Astrocyte of the hippocampus (primary cell): ENCODE data around the gene WDR5.

ENCODE experiments used
- DNase-seq: peaks from one replicate; pipeline ENCODE4 v3.0.0; 2011; ENCODE audit warnings: low read depth, low spot score

WDR5 gene

GRCh38 chr9:134187110-134187531 lies 51.2 kb downstream of the WDR5 start:
- DNase-seq: no peak

- DNase-seq: no peak
Measured at GRCh38 chr9:134187891-134188385, 52.1 kb downstream of the WDR5 start.

GRCh38 chr9:134188386-134189144 lies 52.7 kb downstream of the WDR5 start:
- DNase-seq: peak; percentile 48

DNA sequence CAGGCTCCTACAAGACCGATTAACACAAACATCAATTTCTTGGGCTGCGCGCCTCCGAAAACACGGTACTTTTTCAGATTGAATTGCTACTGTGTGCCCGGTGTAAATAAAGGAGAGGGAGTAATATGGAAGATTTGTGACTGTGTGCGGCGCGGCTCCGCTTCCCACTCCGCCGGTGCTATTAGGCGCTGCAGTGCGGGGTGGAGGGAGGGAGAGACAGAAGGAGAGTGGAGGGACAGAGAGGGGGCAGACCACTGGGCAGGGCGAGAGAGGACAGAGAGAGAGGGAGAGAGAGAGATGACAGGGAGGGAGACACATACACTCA lies 53.2 kb downstream of the WDR5 start:
- peak; percentile 36 for DNase-seq

GRCh38 chr9:134189470-134190231 lies 53.8 kb downstream of the WDR5 start:
- no peak for DNase-seq

DNA sequence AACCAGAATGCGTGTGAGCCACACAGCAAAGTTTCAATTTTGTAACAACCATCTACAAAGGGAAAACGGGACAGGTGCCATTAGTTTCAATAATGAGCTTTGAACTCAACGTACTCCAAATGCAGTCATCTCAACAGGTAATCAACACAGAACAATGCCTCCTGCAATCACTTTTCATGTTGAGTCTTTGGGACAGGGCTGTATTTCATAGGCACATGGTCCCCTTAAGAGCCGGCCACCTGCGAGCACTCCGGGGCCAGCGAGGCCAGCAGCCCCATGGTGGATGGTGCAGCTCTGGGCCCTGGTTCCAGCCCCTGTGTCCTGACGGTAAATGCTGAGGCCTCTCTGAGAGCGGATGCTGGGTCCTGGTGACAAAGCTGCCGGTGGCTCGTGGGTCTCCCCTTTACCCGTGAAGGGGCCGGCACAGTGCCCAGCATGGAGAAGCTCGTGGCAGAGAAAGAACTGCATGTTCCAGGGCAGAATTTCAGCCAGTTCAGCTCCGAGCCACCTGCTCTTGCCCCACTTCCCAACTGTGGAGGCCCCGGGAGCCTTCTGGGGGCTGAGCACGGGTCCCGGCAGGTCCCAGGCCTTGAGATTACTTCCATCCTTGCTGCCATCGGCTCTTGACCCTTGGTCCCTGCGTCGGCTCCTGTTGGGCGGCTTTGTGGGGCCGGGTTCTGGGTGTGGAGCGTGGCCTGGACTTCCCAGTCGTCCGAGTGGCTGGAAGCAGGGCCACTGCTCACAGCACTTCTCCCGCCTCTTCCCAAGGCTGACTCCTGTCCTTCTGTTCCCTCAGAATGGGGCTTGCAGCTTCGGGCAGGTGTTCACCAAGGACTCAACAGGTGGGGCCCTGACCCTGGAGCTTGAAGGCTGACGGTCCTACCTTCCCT lies 54.6 kb downstream of the WDR5 start:
- no peak for DNase-seq

DNA sequence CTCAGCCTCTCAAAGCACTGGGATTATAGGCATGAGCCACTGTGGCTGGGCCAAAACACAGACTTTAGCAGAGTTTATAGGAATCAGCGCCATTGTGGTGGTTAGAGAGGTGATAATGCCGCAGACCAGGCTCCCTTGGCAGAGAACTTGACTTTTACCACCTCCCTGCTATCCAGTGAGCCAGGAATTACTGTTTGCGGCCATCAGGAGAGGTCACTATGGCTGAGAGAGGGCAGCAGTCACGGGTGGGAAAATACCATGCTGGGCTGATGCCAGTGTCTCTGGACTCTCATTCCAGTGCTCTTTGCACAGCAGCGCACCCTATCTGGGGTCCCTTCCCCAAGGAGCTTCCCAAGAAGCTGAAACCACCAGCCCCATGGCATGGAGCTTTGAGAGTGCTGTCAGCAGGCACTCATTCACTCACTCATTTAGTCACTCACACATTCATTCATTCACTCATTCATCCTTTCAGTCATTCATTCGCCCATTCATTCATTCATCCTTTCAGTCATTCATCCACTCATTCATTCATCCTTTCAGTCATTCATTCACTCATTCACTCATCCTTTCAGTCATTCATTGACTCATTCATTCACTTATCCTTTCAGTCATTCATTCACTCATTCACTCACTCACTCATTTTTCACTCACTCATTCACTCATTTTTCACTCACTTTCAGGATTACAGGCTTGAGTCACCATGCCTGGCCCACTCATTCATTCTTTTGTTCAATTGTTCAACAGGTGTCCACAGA lies 55.8 kb downstream of the WDR5 start:
- DNase-seq: no peak

- no peak for DNase-seq
Measured at GRCh38 chr9:134192311-134192950, 56.5 kb downstream of the WDR5 start.

DNA sequence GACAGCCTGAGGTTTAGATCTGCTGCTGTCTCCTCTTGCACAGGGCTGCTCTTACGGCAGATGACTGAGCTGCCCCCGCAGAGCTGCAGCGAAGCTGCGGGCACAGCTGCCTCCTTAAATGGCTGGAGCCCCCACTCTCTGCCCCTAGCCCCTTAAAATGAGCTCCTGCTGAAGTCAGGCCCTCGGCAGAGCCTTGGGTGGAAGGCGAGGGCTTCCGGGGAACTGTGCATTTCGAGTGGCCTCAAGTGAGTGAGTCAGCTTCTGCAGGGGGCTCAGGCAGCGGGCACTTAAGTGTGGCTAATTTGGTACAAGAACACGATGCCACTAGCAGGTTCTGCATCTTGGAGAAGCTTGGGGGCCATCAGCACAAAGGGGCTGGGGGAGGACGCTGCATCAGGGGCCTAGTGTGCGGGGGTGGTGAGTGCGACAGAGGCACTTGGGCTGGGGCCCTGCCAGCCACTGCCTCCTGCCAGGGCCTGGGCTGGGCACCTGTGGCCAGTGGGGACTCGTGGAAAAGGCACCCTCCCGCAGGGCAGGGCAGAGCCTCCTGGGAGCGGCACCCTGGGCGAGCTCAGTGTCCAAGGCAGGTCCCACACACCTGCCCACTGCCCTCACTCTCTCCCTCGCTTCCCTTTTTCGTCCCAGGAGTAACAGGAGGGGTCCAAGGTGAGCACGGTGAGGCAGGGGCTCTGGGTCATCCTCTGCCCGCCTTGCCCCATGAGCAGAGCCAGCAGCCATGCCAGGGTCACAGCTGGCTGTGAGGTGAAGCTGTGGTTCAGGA lies 57.3 kb downstream of the WDR5 start:
- peak; percentile 49 for DNase-seq

- no peak for DNase-seq
Measured at GRCh38 chr9:134193912-134194535, 58.1 kb downstream of the WDR5 start.

DNA sequence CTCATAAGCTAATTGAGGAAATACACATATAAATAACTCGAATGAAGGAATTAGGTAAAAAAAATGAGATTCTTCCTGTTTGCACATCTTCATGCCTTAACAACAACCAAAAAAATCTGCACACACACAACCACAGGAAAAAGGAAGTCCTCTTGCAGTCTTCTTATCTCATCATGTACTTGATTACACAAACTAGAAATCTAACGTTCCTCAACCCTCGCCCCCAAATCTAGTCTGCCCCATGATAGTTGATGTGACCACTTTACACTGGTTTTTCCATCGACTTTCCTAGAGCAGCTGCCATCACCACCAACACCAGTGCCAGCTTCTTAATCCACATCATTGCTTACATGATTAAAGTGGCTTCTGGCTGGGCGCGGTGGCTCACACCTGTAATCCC lies 59.7 kb downstream of the WDR5 start:
- DNase-seq: no peak

GRCh38 chr9:134196911-134197310 lies 61.0 kb downstream of the WDR5 start:
- DNase-seq: no peak

GRCh38 chr9:134198791-134199190 lies 62.9 kb downstream of the WDR5 start:
- DNase-seq: no peak

GRCh38 chr9:134200730-134201129 lies 64.8 kb downstream of the WDR5 start:
- DNase-seq: no peak

GRCh38 chr9:134203224-134203623 lies 67.3 kb downstream of the WDR5 start:
- DNase-seq: no peak

GRCh38 chr9:134204041-134204440 lies 68.2 kb downstream of the WDR5 start:
- DNase-seq: no peak

- no peak for DNase-seq
Measured at GRCh38 chr9:134204991-134205578, 69.2 kb downstream of the WDR5 start.

- DNase-seq: peak; percentile 89
Measured at GRCh38 chr9:134205672-134206310, 69.9 kb downstream of the WDR5 start.
